GM18508 (cell line): ENCODE data around the gene KAZN.

Experiments
- ATAC-seq: cut with Tn5 transposase; IDR thresholded peaks from one replicate; pipeline ENCODE4 v1.9.1; 2021; ENCODE audit warnings: moderate number of reproducible peaks; ENCODE audit not compliant: insufficient read depth, unreplicated experiment

KAZN gene

GRCh38 chr1:14939527-14940284 is 341.2 kb downstream of the KAZN start:
- no peak for ATAC-seq

GRCh38 chr1:14940285-14940870 is 341.9 kb downstream of the KAZN start:
- ATAC-seq, result no peak

GRCh38 chr1:14941864-14942263 is 343.4 kb downstream of the KAZN start:
- ATAC-seq, result no peak

- no peak for ATAC-seq
Observed at GRCh38 chr1:14944471-14944985, 346.0 kb downstream of the KAZN start.

- no peak for ATAC-seq
Observed at GRCh38 chr1:14945132-14946010, 346.9 kb downstream of the KAZN start.

GRCh38 chr1:14946011-14946359 is 347.5 kb downstream of the KAZN start:
- ATAC-seq, result no peak

DNA sequence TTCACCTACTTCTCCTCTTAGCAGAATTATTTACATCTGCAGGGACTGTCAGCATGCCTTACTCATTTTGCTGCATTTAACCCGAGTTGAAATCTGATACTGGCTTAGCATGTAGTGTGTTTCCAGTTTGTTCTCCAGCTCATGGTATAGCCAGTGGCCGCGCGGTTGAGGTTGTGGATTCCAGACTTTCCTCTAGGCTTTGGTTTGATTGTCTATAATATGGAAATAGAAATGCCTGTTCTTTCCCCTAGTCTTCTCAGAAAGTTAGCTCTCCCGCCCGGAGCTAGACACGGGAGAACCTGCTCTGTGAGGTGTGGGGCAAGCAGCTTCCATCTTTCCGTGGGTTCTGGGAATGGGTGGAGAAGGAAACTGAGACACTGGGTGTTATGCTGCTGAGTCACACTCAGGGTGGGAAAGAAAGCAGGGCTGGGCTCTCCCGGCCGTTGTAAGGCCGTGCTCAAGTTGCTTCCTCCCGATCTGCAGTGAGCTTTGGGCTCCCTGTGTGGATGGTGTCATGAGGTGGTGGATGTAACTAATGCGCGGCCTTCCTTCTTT is 348.3 kb downstream of the KAZN start:
- no peak for ATAC-seq

DNA sequence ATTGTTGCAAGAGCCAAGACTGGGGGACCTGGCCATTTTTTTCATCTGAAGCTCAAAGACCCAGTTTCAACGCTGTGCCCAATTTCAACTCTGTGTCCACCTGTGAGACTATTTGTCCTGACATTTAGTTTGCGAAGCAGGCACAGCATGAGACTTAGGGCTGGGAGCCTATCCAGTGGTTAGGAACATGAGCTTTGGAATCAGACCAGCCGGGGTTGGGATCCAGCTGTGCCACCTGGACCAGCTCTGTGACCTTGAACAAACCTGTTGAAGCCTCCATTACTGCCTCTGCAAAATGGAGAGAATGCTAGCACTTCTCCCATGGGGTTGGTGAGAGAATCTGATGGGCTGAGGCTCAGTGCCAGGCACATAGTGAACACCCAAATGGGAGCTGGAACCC is 348.9 kb downstream of the KAZN start:
- no peak for ATAC-seq

GRCh38 chr1:14948112-14948652 is 349.7 kb downstream of the KAZN start:
- ATAC-seq, result no peak

DNA sequence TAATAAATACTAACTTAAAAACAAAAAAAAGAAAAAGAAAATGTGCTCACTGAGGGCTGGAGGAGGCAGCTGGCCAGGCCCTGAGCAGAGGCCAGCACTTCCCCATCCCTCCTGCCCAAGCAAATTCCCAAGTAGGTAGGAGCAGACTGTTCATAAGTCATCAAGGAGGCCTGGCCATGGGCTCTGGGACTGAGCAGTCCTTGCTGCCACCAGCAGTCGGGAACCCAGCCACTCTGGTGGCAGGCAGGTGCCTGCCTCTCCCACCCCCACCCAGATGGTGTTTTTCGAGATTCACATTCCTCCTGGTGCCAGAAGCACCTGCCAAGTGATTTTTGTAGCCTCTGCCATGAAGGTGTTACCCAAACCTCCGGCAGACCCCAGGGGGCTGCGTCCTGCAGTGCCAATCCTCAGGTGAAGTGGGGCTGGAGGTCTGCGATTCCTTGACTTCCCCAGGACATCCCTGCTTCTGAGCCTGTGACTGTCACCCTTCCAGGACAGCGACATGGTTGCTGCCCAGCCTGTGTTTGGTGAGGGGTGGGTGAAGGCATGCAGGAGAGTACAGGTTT is 350.9 kb downstream of the KAZN start:
- no peak for ATAC-seq

- no peak for ATAC-seq
Observed at GRCh38 chr1:14949836-14950713, 351.6 kb downstream of the KAZN start.

DNA sequence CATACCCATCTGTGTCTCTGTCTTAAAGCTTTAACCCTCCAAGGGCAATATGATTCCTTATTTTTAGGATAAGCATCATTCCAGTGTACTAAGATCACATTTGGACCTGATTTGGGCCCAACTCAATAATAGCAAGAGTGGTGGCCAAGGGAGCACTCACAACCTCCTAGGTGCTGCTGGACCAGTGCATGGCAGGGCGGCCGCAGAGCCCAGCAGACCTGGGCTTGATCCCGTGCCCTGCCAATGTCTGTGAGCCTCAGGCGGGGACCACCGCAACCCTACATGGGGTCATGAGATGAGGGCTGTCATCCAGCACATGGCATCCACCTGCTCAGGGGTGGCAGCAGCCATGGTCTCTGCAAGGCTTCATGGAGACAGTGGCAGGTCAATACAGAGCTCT is 353.3 kb downstream of the KAZN start:
- ATAC-seq, result no peak

- ATAC-seq, result no peak
Observed at GRCh38 chr1:14952626-14953314, 354.3 kb downstream of the KAZN start.

- no peak for ATAC-seq
Observed at GRCh38 chr1:14954210-14954609, 355.7 kb downstream of the KAZN start.

DNA sequence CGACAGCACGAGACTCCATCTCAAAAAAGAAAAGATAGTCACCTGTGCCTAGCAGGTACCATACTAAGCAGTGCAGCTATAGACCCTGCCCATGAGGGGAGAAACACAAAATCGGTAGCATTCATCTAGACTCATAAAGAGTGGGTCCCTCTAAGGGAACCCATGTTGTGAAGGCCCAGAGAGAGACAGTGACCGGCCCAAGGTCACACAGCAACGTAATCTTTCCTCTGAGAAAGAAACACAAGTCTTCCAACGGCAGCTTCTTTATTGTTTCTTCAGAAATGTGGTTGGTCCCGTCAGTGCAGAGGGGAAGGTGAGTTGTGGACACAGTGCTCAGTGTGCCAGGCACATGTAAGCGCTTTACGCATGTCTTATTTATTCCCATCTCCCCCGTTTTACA is 356.4 kb downstream of the KAZN start:
- no peak for ATAC-seq

GRCh38 chr1:14955402-14955801 is 356.9 kb downstream of the KAZN start:
- no peak for ATAC-seq

- no peak for ATAC-seq
Observed at GRCh38 chr1:14955976-14956375, 357.5 kb downstream of the KAZN start.

- no peak for ATAC-seq
Observed at GRCh38 chr1:14956579-14957195, 358.2 kb downstream of the KAZN start.
